ENCODE results near the gene C2orf76.

GRCh38 chr2:119254601-119255080 is 112.0 kb downstream of the C2orf76 start:
- TF ChIP-seq MAX (IDR thresholded peaks at IDR 0.05), result no peak
- TF ChIP-seq REST (IDR thresholded peaks at IDR 0.05; ENCODE audit: low read depth), result no peak
- TF ChIP-seq TEAD4 (IDR thresholded peaks at IDR 0.05), result no peak
- TF ChIP-seq ZBTB7A (IDR thresholded peaks at IDR 0.05; ENCODE audit: low read depth), result no peak
- TF ChIP-seq YY1 (IDR thresholded peaks at IDR 0.05; ENCODE audit: low read depth), result no peak
- no peak for TF ChIP-seq USF1 (IDR thresholded peaks at IDR 0.05)
- no peak for TF ChIP-seq EP300 (IDR thresholded peaks at IDR 0.05; ENCODE audit: borderline replicate concordance)
- no peak for TF ChIP-seq CEBPB (IDR thresholded peaks at IDR 0.05)
- no peak for TF ChIP-seq RAD21 (IDR thresholded peaks at IDR 0.05; ENCODE audit: low read depth)
- no peak for TF ChIP-seq TAF1 (IDR thresholded peaks at IDR 0.05; ENCODE audit: low read depth)

All from Ishikawa (cell line).